ENCODE measurements around the gene TGM4. TPM values are rescaled to one million over a fixed set of nuclear protein-coding genes. Genes with fewer than 3 reads are reported as not detected.

The TGM4 gene
- total and polyA plus RNA-seq, 9 of the 15 experiments (the other 6 are each of a cell fraction or from before 2014, with no cell fraction given), result not detected

GRCh38 chr3:44903751-44904150 lies 29.3 kb downstream of the TGM4 start:
- TF ChIP-seq, protein P1, sequence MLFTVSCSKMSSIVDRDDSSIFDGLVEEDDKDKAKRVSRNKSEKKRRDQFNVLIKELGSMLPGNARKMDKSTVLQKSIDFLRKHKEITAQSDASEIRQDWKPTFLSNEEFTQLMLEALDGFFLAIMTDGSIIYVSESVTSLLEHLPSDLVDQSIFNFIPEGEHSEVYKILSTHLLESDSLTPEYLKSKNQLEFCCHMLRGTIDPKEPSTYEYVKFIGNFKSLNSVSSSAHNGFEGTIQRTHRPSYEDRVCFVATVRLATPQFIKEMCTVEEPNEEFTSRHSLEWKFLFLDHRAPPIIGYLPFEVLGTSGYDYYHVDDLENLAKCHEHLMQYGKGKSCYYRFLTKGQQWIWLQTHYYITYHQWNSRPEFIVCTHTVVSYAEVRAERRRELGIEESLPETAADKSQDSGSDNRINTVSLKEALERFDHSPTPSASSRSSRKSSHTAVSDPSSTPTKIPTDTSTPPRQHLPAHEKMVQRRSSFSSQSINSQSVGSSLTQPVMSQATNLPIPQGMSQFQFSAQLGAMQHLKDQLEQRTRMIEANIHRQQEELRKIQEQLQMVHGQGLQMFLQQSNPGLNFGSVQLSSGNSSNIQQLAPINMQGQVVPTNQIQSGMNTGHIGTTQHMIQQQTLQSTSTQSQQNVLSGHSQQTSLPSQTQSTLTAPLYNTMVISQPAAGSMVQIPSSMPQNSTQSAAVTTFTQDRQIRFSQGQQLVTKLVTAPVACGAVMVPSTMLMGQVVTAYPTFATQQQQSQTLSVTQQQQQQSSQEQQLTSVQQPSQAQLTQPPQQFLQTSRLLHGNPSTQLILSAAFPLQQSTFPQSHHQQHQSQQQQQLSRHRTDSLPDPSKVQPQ (CRISPR knock-in tag; IDR thresholded peaks at IDR 0.05; ENCODE audit: borderline replicate concordance), result no peak
- TF ChIP-seq ADNP (tag; IDR thresholded peaks at IDR 0.05) (no peak), NR2C2 (CRISPR knock-in tag; IDR thresholded peaks at IDR 0.05) (no peak), NR2C2 (tag; IDR thresholded peaks at IDR 0.05) (no peak), FUS (optimal IDR thresholded peaks at IDR 0.05; ENCODE audit: low read depth, low read length) (no peak), NR2C1 (IDR thresholded peaks at IDR 0.05) (no peak), NR2C1 (tag; IDR thresholded peaks at IDR 0.05) (no peak), TAF9B (IDR thresholded peaks at IDR 0.05; ENCODE audit: partially characterized antibody) (no peak), THAP12 (CRISPR knock-in tag; IDR thresholded peaks at IDR 0.05) (no peak), ZC3H11A (IDR thresholded peaks at IDR 0.05; ENCODE audit: low read depth, low read length) (no peak)
- TF ChIP-seq, protein P2, sequence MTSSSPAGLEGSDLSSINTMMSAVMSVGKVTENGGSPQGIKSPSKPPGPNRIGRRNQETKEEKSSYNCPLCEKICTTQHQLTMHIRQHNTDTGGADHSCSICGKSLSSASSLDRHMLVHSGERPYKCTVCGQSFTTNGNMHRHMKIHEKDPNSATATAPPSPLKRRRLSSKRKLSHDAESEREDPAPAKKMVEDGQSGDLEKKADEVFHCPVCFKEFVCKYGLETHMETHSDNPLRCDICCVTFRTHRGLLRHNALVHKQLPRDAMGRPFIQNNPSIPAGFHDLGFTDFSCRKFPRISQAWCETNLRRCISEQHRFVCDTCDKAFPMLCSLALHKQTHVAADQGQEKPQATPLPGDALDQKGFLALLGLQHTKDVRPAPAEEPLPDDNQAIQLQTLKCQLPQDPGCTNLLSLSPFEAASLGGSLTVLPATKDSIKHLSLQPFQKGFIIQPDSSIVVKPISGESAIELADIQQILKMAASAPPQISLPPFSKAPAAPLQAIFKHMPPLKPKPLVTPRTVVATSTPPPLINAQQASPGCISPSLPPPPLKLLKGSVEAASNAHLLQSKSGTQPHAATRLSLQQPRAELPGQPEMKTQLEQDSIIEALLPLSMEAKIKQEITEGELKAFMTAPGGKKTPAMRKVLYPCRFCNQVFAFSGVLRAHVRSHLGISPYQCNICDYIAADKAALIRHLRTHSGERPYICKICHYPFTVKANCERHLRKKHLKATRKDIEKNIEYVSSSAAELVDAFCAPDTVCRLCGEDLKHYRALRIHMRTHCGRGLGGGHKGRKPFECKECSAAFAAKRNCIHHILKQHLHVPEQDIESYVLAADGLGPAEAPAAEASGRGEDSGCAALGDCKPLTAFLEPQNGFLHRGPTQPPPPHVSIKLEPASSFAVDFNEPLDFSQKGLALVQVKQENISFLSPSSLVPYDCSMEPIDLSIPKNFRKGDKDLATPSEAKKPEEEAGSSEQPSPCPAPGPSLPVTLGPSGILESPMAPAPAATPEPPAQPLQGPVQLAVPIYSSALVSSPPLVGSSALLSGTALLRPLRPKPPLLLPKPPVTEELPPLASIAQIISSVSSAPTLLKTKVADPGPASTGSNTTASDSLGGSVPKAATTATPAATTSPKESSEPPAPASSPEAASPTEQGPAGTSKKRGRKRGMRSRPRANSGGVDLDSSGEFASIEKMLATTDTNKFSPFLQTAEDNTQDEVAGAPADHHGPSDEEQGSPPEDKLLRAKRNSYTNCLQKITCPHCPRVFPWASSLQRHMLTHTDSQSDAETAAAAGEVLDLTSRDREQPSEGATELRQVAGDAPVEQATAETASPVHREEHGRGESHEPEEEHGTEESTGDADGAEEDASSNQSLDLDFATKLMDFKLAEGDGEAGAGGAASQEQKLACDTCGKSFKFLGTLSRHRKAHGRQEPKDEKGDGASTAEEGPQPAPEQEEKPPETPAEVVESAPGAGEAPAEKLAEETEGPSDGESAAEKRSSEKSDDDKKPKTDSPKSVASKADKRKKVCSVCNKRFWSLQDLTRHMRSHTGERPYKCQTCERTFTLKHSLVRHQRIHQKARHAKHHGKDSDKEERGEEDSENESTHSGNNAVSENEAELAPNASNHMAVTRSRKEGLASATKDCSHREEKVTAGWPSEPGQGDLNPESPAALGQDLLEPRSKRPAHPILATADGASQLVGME (CRISPR knock-in tag; IDR thresholded peaks at IDR 0.05), result no peak
- in situ Hi-C loops (cut with MboI), result loop anchor here (5.0 kb wide), 1 partner anchor 366 kb away; no protein-coding TSS in a partner anchor
- Histone ChIP-seq H3K9me3 (replicated peaks; ENCODE audit: control insufficient read depth, insufficient read depth, low read depth, low read length) (no peaks in the 10 kb centered on the region), H3K27me3 (ENCODE audit: control insufficient read depth in 2 of 2, insufficient read depth in 2 of 2, low read length in 2 of 2) (peaks cover 38 to 62% of the 10 kb centered on the region in 2 experiments; a peak in 4 of 5 replicates), H3K36me3 (ENCODE audit: control insufficient read depth, insufficient read depth, low read length) (no peaks in the 10 kb centered on the region), H3K27ac (ENCODE audit: extremely low read depth, low read depth, low read length) (no peak overlapping the region), H3K79me2 (ENCODE audit: control insufficient read depth, insufficient read depth, low read length) (no peaks in the 10 kb centered on the region), H2AFZ (ENCODE audit: low read depth, low read length) (no peak overlapping the region), H3K9me1 (ENCODE audit: control insufficient read depth, insufficient read depth, low read length) (no peaks in the 10 kb centered on the region), H3K4me1 (replicated peaks in 1 of 2; ENCODE audit: control insufficient read depth in 2 of 2, insufficient read depth in 2 of 2, low read length in 2 of 2) (no peaks in the 10 kb centered on the region), H3K4me2 (ENCODE audit: insufficient read depth, low read length) (no peak overlapping the region), H3K4me3 (no peak overlapping the region), H3K9ac (ENCODE audit: insufficient read depth in 1 of 2, low read depth in 2 of 2, low read length in 2 of 2) (no peak overlapping the region; a peak in 1 of 4 replicates), H4K20me1 (replicated peaks; ENCODE audit: control insufficient read depth, insufficient read depth, low read length) (no peaks in the 10 kb centered on the region)
- FAIRE-seq (no peak), DNase-seq (ENCODE audit: extremely low read depth in 1 of 4, low spot score in 3 of 4) (no peak), ATAC-seq (no peak)
- WGBS (ENCODE audit: insufficient coverage, low coverage, missing lambda C conversion rate), result 4% methylated on average over 15 of the region's 15 CpGs
- intact Hi-C loops (cut with micrococcal nuclease), result no loop called here
- POLR2A ChIA-PET, result no interaction called here
- CTCF ChIA-PET (ENCODE audit: low intra/inter-chr PET ratio), result no interaction called here
- no TSS peak for BruUV-seq (replicated peaks)
